ENCODE measurements around the gene GSG1L.

GSG1L gene

DNA sequence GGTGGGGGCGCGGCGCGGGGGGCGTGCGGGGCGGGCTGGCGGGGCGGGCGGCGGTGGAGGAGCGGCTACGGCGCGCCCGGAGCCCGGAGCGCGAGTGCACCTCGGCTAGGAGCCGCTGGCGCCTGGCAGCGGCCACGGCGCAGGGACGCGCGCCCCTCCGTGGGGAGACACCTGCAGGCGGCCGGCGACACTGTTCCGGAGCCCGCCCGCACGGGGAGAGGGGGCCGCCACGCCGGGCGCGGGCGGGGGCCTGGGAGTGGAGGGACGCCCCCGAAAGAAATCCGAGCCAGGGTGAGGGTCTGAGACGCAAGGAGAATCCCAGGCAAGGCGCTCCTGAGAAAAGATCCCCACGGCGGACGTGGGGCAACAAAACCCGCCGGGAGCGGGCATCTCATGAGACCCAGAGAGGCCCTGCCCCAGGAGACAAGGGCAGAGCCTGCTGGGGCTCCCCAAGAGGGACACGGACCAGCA, at the start of gene GSG1L:
Gene GSG1L (minus strand): TSS at position 124 of the 471 bp plus-strand sequence. CDS start 290 bp downstream, outside the sequence.
- no peak for DNase-seq (ENCODE audit: low read depth)

DNA sequence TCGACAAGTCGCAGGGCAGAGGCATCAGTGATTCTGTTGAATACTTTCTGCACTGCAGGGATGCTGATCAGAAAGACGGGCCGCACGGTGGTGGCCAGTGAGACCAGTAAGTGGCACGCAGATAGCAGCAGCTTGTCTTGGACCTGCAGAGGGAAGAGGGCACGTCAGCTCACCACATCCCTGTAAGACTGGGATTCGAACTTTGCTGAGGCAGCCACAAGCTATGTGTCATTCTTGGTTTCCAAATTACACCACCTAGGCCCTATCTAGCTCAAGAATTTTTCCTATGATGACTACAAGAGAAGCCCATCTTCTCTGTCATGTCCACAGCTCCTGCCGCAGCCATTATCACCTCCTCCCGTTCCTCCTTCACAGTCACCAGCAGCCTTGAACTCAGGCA, 49.4 kb upstream of the GSG1L start:
- no peak for DNase-seq (ENCODE audit: low read depth)

DNA sequence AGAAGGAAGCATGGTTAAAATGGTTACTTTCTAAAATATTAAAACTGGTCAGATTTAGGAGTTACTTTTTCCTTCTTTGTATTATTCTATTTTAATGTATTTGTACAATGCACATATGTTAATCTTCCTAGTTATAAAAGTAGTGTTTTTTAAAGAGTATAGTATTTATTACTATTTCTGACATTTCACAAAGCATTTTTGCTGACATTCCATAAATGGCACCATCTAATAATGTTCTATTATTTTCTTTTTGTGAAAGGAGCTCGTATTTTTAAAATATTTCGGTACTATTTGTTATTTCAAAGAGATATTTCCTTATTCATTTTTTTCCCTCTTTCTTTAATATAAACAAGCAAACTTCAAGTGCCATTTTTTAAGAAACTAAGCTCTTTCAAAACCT, 47.5 kb upstream of the GSG1L start:
- DNase-seq (ENCODE audit: low read depth), result no peak

DNA sequence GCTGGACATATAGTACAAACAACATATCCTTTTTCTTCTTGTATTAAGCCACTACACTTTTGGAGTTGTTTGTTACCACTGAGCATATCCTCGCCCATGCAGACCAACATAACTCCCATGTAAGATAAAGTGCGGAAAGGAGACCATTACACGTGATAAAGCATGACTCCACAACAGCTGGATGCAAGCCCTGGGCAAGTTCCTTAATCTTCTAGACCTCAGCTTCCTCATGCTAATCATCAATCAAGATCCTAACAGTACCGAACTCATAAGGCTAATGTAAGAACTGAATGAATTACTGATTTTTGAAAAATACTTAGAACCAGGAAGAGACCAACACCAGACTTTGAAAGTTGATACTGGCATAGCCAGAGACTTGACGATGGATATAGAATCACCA, 47.0 kb upstream of the GSG1L start:
- no peak for DNase-seq (ENCODE audit: low read depth)

DNA sequence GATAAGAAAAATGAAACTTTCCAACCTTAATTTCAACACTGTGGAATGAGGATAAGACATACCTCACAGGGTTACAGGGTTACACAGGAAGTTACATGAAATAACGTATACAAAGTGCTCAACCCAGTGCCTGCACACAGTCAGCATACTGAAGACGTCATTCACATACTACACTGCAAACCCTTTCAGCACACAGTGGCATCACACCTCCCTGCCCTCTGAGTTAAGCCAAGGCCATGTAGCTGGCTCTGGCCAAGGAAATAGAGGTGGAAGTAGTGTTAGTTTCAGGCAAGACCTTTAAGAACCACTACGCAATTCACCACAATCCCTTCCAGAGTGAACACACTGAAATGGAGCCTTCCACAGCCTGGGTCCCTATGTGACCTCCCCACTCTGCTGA, 46.6 kb upstream of the GSG1L start:
- DNase-seq (ENCODE audit: low read depth), result no peak

DNA sequence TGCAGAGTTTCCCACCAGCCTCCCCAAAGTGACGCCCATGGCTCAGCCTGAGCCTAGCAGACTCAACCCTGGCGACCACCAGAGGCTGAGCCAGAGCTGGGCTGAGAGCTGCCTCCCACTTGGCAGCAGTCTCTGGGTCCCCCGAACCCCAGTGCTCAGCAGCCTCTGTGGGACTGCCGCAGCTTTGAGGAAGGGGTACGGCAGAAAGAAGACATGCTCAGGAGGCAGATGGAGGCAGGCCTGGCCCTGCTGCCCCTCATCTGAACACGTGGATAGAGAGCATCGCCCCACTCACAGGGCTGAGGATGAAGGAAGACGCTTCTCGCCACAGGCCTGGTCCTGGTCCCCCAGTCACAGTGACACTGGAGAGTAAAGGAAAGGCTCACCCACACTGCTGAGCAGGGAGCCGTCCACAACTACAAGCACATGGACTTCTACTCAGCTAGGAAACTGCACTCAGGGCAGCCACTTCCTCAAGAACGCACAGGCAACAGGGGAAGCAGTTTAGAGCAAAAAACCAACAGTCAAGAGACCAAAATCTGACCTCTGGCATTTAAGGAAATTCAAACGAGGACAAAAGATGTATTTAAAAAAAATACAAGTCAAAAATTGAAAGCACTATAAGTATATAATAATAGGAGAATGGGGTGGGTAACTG, 45.2 kb upstream of the GSG1L start:
- no peak for DNase-seq (ENCODE audit: low read depth)

DNA sequence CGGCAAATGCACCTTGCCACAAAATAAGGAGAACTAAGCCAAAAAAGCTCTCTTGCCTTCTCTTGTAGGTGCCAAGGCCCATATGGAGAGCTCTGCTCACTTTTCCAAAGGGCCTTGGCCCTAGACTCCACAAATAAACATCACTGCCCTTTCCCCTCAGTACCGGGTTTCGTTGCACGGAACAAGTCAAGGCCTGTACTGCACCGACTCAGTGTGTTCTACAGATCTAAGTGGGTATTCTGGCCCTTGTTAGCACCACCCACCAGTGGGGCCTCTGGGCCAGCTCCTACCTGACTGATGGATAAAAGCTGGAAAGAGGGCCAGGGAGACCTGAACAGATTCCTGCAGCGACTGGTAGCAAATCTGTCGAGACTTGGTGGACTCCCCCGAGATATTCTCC, 43.7 kb upstream of the GSG1L start:
- no peak for DNase-seq (ENCODE audit: low read depth)

DNA sequence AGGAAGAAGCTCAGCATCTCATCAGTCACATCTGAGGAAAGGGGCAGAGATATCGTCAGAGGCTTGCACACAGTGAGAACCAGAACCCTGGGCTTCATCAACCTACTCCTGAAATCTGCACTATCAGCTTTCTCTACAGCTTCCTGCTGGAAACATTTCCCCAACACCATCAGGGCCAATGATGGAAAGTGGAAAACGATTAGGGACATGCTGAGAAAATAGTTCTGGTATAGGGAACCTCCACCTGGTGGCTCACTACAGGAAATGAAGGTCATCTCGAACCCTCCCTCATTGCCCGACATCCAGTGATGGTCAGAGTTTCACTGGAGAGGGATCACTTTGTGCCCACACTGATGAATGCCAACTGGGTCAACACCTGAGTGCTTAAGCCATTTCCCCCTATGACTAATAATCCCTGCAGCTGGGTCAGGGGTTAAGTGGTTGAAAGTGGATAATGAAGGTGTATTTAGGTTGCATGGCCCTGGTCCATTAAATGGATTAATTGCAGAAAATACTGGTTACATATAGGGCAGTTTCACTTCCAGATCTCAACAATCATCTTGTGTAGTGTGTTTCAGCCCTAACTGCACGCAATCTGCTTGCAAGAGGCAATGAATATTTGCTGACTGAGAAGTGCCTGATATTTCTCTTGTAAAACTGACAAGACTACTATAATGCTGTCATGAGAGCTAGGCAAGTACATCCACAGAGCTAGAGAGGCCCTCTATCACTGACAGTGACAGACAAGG, 43.1 kb upstream of the GSG1L start:
- no peak for DNase-seq (ENCODE audit: low read depth)

DNA sequence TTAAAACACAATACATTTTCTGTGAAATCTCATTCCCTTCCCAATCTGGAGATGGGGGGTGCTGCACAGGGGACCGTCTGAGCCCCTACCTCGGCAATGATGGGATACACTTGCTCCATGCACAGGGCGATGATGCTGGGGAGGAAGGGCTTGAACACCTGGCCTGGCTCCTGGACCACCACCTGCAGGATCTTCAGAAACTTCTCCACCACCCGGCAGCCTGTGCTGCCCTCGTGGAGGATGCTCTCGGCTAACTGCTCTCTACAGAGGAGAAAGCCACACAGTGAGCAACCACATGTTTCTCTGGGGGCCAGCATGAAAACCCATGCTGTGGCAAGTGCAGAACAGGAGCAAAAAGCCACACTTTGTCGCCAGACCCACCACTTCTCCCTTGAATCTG, 42.4 kb upstream of the GSG1L start:
- DNase-seq (ENCODE audit: low read depth), result no peak

DNA sequence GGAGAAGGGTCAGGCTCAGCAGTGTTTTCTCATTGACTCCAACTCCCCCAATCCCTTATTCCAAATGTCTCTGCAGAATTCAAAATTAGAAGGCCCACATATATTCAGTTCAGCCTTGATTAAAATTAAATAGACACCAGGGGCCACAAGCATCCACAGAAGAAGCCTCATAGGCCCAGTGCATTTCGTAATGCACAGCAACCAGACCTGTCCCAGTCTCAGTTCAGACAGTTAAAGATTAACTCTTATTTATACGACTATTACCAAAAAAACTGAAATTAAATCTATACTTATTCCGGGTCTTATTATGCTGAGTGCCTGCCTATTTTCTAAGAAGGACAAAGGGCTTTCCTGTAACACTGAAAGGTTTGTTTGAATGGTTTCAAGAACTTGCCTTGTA, 41.8 kb upstream of the GSG1L start:
- no peak for DNase-seq (ENCODE audit: low read depth)

DNA sequence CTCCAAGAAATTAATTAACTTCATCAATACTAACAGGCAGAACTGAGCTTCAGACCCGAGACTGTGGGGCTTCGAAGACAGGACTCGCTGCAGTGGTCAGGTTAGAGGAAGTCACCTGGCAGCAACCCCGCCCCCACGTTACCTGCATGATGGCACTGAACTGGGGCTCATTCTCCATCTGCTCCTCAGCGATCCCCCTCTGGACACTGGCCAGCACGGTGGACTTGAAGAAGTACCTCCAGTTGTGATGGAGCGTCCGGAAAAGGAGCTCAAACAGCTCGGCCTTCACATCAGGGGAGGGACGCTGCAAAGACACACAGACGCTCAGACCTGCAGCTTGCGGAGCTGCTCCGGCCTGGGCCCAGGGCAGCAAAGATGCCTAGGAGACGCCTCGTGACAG, 40.9 kb upstream of the GSG1L start:
- DNase-seq (ENCODE audit: low read depth), result no peak

DNA sequence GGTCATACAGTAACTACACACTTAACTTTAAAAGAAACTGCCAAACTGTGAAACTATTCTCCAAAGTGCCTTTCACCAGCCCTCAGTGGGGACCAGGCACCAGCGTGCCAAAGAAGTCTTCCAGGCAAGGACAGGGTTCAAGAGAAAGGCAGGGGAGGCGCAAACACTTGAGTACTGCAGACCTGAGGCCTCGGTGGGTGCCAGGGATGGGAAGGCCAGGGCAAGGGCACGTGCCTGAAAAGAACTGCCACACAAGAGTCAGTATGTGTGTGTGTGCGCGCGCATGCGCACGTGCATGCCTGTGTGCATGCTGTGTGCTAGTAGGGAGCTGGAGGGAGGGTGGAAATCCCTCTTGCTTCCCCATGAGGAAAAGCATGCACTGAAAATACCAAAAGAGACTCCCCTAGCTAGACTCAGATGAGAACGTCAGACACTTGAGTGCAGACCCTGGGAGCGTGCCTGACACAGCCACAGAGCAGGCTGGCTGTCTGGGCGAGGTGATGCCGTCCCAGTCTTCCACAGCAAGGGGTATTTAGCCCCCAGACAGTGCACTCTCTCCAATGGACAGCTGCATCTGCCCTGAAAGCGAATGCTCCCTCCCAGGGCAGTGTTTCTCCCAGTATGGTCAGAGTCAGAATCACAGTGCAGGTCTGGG, 40.1 kb upstream of the GSG1L start:
- no peak for DNase-seq (ENCODE audit: low read depth)

DNA sequence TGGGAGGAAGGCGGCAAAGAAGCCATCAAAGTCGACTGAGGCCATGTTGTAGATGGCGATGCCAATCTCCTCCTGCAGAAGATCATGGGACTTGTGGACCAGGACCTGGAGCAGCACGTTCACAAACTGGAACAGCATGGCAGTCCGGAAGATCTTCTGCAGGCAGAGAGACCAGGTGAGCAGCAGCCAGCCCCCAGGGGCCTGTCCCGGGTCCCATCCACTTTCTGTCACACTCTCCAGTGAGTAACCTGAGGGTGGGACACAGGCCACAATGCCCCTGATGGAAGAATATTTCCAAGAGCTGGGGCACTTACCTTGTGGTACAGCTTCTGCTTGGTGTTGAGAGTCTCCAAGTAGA, 38.0 kb upstream of the GSG1L start:
- DNase-seq (ENCODE audit: low read depth), result no peak

DNA sequence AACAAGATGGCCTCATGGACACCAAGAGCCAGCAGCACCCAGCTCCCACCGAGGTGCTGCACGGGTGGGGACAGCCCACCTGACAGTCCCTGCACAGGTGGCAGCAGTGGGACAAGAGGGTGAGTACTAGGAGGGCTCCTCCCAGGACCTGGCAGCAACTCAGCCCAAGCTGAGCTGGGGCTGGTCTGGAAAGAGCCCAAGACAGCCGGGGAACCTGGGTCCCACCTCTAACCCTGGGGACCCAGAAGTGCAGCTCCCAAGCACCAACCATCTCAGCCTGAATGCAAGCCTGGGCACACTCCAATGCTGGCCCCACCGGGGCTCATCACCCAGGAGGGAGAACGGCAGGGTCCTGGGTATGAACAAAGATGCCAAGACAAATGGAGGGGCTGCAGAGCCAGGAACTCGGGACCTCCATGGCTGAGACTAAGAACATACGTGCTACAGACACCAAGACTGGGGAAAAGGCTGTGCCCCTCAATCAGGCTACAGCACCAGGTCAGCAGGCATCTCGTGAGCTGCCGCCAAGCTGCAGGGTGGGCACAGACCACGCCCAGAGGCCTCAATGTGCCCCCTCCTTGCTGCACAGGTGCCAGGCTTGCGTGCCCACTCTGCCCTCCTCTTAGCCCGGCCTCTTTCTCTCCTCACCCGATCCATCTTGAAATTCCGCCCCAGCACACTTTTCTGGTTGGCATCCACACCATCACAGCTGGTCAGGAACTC, 37.5 kb upstream of the GSG1L start:
- no peak for DNase-seq (ENCODE audit: low read depth)

DNA sequence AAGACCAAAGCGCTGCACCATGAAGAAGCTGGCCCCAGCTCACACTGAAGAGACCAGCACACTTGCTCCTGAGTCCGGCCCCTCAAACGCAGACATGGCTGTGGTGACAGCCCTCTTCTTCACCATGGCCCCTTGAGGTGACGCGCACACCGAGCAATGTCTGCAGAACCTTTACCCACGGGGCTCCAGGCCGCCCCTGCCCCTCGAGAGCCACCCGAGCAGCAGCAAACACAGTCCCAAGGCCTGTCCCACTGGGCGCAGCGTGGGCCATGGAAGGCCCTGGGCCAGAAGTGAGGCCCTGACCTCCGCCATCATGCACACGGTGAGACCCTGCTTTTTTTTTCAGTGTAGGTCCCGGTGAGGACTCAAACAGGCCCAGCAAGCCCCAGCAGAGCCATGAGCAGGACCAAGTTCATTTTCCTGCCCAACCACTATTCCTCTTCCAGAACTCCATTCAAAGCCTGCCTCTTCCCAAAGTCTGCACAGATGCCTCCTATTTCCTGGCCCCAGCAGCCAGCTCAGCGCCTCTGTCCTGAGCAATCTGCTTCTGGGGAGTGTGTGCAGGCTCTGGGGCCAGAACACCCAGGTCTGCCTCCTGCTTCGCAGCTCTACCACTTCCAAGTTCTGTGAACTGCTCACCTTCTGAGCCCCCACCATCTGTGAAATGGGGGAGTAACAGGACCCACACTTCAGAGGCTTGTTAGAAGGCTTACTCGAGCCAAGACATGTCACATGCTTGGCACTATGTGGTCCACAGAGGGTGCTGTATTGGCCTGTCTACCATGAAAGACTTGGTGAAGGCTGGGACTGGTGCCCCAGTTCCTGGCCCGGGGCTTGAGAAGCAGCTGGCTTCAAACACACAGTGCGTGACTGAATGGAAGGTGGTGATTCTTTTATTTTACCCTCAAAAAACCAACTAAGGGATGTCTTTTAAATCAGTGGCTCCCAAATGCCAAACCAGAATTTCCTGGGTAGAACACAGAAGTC, 35.7 kb upstream of the GSG1L start:
- DNase-seq (ENCODE audit: low read depth), result no peak

DNA sequence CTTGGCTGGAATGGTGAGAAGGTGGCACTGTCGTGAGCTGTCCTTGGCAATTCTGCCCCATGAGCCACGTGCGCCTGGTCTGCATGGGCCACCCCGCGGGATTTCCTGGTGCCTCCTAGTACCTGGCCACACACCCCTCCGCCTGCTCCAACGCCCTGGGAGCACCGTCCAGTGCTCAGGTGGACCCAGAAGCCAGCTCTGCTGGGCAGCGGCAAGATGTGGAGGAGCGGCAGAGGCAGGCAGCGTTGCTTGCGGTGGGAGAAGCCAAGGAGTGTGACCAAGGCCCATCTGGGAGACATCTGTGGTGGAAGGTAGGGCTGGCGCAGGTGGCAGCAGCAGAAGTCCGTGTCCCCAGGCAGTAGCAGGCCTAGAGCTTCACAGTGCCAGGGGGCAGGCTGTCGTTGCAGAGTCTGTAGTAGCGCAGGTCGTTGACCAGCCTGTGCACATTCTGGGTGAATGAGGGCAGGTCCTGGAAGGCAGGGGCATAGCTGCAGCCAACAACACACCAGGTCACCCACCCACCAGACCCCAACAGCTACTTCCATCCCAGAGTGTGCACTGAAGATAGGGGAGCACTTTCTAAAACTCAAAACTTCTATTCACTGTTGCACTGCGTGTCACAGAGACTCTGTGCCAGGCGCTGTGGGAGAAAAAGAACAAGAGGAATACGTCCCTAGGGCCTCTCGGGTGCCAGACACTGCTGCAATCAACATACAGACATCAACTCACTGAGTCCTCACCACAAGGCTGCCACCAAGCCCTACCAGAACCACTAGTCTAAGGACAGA, 34.9 kb upstream of the GSG1L start:
- DNase-seq (ENCODE audit: low read depth), result no peak

DNA sequence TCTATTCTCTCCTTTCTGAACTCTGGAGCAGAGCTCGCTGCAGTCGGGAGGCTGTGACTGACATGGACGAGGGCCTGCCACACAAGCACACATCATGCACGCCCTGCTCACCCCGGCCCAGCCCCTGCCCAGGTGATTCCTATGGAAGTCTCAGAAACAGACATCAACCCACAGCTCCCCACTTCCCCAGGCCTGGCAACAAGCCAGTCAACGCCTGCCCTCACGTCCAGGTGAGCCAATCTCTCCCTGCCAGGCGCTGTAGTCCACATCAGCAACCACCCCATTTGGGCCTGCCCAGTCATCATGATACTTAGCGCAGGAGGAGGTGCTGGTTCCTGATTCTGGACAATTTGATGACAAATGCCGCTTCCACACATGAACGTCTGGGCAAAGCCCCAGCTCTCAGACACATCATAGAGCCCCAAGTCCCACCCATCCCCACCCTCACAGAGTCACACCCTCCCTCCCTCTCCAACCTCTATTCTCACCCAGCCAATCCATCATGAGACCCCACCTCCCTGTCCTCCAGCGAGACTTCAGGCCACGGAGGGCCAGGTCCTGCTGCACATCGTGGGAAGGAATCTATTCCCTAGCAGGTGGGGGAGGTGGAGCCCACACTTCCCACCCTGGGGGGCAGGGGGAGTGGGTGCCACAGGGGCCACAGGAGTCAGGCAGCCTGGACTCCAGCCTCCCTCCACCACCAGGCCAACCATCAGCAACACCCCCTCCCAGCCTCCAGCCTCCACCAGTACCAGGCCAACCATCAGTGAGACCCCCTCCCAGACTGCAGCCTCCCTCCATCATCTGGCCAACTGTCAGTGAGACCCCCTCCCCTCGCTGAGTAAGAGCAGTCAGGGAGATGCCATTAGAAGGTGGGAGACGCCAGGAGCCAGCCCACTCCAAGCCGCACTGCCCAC, 33.7 kb upstream of the GSG1L start:
- DNase-seq (ENCODE audit: low read depth), result no peak

DNA sequence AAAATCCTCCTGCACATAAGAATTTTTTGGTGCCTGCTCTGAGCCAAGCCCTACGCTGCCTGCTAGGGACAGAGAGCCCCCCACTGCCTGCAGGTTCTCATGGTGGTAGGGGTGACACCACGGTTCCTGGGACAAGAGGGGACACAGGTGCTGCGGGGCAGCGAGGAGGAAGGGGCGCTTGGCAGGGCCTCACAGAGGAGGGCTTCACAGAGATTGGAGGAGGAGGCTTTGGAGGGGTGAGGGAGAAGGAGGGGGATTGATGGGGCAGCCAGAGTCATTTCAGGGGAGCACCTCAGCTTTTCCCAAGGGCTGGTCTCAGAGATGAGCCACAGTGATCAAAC, 29.8 kb upstream of the GSG1L start:
- no peak for DNase-seq (ENCODE audit: low read depth)

DNA sequence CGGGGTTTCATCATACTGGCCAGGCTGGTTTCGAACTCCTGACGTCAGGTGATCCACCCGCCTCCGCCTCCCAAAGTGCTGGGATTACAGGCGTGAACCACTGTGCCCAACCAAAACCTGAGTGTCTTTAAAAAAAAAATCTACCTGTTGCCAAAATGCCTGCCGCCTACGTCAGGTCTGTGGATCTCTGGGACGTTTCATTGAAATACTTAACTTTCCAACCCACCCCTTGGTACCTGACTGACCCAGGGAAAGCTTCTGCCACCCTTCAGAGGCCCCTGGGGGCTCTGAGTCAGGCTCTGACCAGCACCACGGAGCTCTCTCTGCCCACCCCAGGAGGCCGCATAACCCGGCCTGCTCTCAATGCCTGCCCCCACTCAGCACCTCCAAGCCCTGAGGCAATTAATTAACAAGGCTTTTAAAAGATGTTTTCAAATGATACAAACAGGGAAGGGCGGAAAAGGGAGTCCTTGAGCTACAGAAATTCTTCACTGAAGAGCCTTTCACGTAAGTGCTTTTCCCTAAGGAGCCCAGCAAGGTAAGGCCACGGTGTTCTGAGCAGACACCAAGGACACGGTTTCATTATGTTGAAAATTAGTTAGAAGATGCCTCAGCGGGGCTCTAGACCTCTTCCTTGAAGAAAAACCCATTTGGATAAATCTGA, 29.3 kb upstream of the GSG1L start:
- DNase-seq (ENCODE audit: low read depth), result no peak
